ENCODE measurements around the gene SECTM1.

Gene SECTM1

GRCh38 chr17:82316651-82317393 is 16.7 kb downstream of the SECTM1 start:
- Histone ChIP-seq H3K4me1 (ENCODE audit: control insufficient read depth, low read length) (no peaks in the 10 kb centered on the region), H3K79me2 (ENCODE audit: control insufficient read depth, low read length) (no peaks in the 10 kb centered on the region), H3K27ac (ENCODE audit: low read depth, low read length) (no peak overlapping the region), H3K4me2 (ENCODE audit: low read length) (no peak overlapping the region), H3F3A (ENCODE audit: control insufficient read depth, insufficient read depth) (peaks cover 8% of the 10 kb centered on the region), H3K36me3 (ENCODE audit: control insufficient read depth, low read length) (no peaks in the 10 kb centered on the region), H3K9me2 (replicated peaks; ENCODE audit: control insufficient read depth, low read length) (no peaks in the 10 kb centered on the region), H4K20me1 (ENCODE audit: control insufficient read depth, insufficient read depth, low read depth, low read length) (no peaks in the 10 kb centered on the region), H3K4me3 (ENCODE audit: low read length) (no peak overlapping the region), H3K27me3 (ENCODE audit: control insufficient read depth, low read length) (no peaks in the 10 kb centered on the region), H3K9me3 (ENCODE audit: control insufficient read depth, insufficient read depth, low read length) (peaks cover 27% of the 10 kb centered on the region)
- TF ChIP-seq CTCF (IDR thresholded peaks at IDR 0.05; ENCODE audit: low read depth, low read length, poor library complexity, severe bottlenecking): no peak
- TF ChIP-seq EZH2phosphoT487 (IDR thresholded peaks at IDR 0.05; ENCODE audit: borderline replicate concordance, low read length): no peak

- H3K4me3 ChIP-seq (ENCODE audit: low read length): no peak overlapping the region
- no peak overlapping the region for H3K27ac ChIP-seq (ENCODE audit: low read depth, low read length)
- peaks cover 27% of the 10 kb centered on the region for H3K9me3 ChIP-seq (ENCODE audit: control insufficient read depth, insufficient read depth, low read length)
- H3F3A ChIP-seq (ENCODE audit: control insufficient read depth, insufficient read depth): peaks cover 8% of the 10 kb centered on the region
- TF ChIP-seq CTCF (IDR thresholded peaks at IDR 0.05; ENCODE audit: low read depth, low read length, poor library complexity, severe bottlenecking): no peak
- no peak for TF ChIP-seq EZH2phosphoT487 (IDR thresholded peaks at IDR 0.05; ENCODE audit: borderline replicate concordance, low read length)
- no peaks in the 10 kb centered on the region for H3K27me3 ChIP-seq (ENCODE audit: control insufficient read depth, low read length)
- no peaks in the 10 kb centered on the region for H4K20me1 ChIP-seq (ENCODE audit: control insufficient read depth, insufficient read depth, low read depth, low read length)
- no peaks in the 10 kb centered on the region for H3K36me3 ChIP-seq (ENCODE audit: control insufficient read depth, low read length)
- no peaks in the 10 kb centered on the region for H3K79me2 ChIP-seq (ENCODE audit: control insufficient read depth, low read length)
- H3K9me2 ChIP-seq (replicated peaks; ENCODE audit: control insufficient read depth, low read length): no peaks in the 10 kb centered on the region
- H3K4me2 ChIP-seq (ENCODE audit: low read length): no peak overlapping the region
- no peaks in the 10 kb centered on the region for H3K4me1 ChIP-seq (ENCODE audit: control insufficient read depth, low read length)
These were observed 17.7 kb downstream of the SECTM1 start for GRCh38 chr17:82315703-82316358.

DNA sequence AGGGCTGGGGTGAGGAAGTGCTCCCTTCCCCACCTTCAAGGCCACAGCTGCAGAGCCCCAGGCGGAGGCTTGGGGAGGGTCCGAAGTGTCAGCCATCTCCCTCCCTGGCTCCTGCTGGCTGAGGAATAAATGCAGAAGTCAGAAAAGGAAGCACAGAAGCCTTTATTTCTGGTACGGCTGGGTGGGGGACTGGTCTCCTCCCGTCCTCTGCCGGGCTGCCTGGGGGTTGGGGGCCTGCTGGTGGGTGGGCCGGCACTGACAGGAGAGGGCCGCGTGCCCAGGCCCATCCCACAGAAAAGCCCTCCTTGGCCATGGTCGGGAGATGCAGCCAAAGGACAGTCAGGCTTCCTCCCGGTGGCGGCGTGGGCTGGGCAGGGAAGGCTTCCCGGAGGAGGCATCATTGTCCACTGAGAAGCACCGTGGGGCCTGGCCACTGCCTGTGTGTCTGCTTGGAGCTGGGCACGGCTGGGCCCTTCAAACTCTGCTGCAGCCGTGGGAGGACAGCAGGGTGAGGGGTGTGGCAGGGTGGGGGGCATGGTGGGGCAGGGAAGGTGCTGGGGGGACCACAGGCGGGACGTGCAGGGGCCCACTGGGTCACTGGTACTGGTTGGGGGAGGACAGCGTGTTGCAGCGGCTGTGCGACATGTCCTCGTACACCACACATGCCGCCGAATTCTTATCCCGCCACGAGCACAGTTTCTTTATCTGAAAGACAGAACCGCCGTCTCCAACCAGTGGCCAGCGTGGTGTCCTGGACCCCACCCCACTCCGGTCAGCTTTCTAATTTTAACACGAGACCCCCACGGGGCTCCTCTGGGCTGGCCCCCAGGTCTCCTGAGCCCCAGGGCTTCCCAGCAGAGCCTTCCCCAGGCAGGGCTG is 18.6 kb downstream of the SECTM1 start:
- no peaks in the 10 kb centered on the region for H3K36me3 ChIP-seq (ENCODE audit: control insufficient read depth, low read length)
- no peak overlapping the region for H3K4me3 ChIP-seq (ENCODE audit: low read length)
- no peak for TF ChIP-seq CTCF (IDR thresholded peaks at IDR 0.05; ENCODE audit: low read depth, low read length, poor library complexity, severe bottlenecking)
- TF ChIP-seq EZH2phosphoT487 (IDR thresholded peaks at IDR 0.05; ENCODE audit: borderline replicate concordance, low read length): no peak
- H4K20me1 ChIP-seq (ENCODE audit: control insufficient read depth, insufficient read depth, low read depth, low read length): no peaks in the 10 kb centered on the region
- H3K4me2 ChIP-seq (ENCODE audit: low read length): no peak overlapping the region
- no peaks in the 10 kb centered on the region for H3K79me2 ChIP-seq (ENCODE audit: control insufficient read depth, low read length)
- H3K4me1 ChIP-seq (ENCODE audit: control insufficient read depth, low read length): no peaks in the 10 kb centered on the region
- H3K9me2 ChIP-seq (replicated peaks; ENCODE audit: control insufficient read depth, low read length): no peaks in the 10 kb centered on the region
- no peaks in the 10 kb centered on the region for H3K27me3 ChIP-seq (ENCODE audit: control insufficient read depth, low read length)
- H3F3A ChIP-seq (ENCODE audit: control insufficient read depth, insufficient read depth): peaks cover 8% of the 10 kb centered on the region
- H3K9me3 ChIP-seq (ENCODE audit: control insufficient read depth, insufficient read depth, low read length): peaks cover 24% of the 10 kb centered on the region
- no peak overlapping the region for H3K27ac ChIP-seq (ENCODE audit: low read depth, low read length)

All from DOHH2 (cell line).